IMR-90 (cell line): Measurements from ENCODE around the gene CRYBG3. TPM values are rescaled to one million over a fixed set of nuclear protein-coding genes. Genes with fewer than 3 reads are reported as not detected.

Experiments used
- ATAC-seq: fragments of 200-7000 bp; cut with Tn5 transposase; 2 replicates; pipeline ENCODE4 v1.9.1; 2020; ENCODE audit warnings: low read depth, mild to moderate bottlenecking, moderate library complexity
- BruUV-seq: library from RNA; stranded (reverse); fragments of 400-500 nt; replicated peaks from 2 replicates; lab custom pipeline; 2021; lab: Mats Ljungman, UMichigan
- CTCF ChIA-PET: fragments of 300-600 bp; formaldehyde crosslinking; extraction: SDS; loops from one replicate; lab custom pipeline; 2021; ENCODE audit warnings: antibody characterized with exemption; lab: Yijun Ruan, JAX
- POLR2A ChIA-PET: fragments of 300-600 bp; sonication (Branson Sonifier 250); formaldehyde crosslinking; loops from one replicate; lab custom pipeline; 2022; ENCODE audit warnings: antibody characterized with exemption; ENCODE audit not compliant: unreplicated experiment; lab: Charles Lee
- DNase-seq: peaks from one replicate; pipeline ENCODE4 v3.0.0; 2013
- H2AFZ ChIP-seq: replicated peaks from 2 replicates; pipeline ENCODE3; 2013; ENCODE audit warnings: low read length, mild to moderate bottlenecking; ENCODE audit not compliant: poor library complexity
- H2AK5ac ChIP-seq: 2 replicates; pipeline ENCODE4 v1.6.1; 2013; ENCODE audit warnings: low read depth, low read length, inconsistent platforms
- H2AK9ac ChIP-seq: replicated peaks from 2 replicates; pipeline ENCODE3; 2013; ENCODE audit warnings: mild to moderate bottlenecking, low read depth, low read length, moderate library complexity; ENCODE audit not compliant: poor library complexity
- H2BK120ac ChIP-seq: 2 replicates; pipeline ENCODE4 v1.6.1; 2013; ENCODE audit warnings: low read depth, low read length, inconsistent platforms
- H2BK15ac ChIP-seq: 3 replicates; pipeline ENCODE4 v1.6.1; 2013; ENCODE audit warnings: low read depth, low read length, inconsistent platforms
- H2BK20ac ChIP-seq: 2 replicates; pipeline ENCODE4 v1.6.1; 2013; ENCODE audit warnings: low read depth, mild to moderate bottlenecking, inconsistent platforms, low read length, moderate library complexity
- H2BK5ac ChIP-seq: 2 replicates; pipeline ENCODE4 v1.6.1; 2013; ENCODE audit warnings: mild to moderate bottlenecking, low read depth, low read length, inconsistent platforms; ENCODE audit not compliant: poor library complexity, severe bottlenecking
- H3K14ac ChIP-seq: replicated peaks from 2 replicates; pipeline ENCODE4 v1.6.1; 2013; ENCODE audit warnings: low read depth, low read length, inconsistent platforms
- H3K18ac ChIP-seq: 2 replicates; pipeline ENCODE4 v1.6.1; 2013; ENCODE audit warnings: low read depth, low read length, control low read depth
- H3K23ac ChIP-seq: 2 replicates; pipeline ENCODE4 v1.6.1; 2013; ENCODE audit warnings: low read depth, low read length, inconsistent platforms
- H3K27ac ChIP-seq: 2 replicates; pipeline ENCODE4 v1.5.1; 2013; ENCODE audit warnings: mild to moderate bottlenecking, control low read depth, low read length; ENCODE audit not compliant: insufficient read depth
- H3K27me3 ChIP-seq: 2 replicates; pipeline ENCODE4 v1.6.1; 2013; ENCODE audit warnings: low read length; ENCODE audit not compliant: control insufficient read depth, insufficient read depth
- H3K36me3 ChIP-seq: 2 replicates; pipeline ENCODE4 v1.6.1; 2013; ENCODE audit warnings: low read length, mixed read lengths; ENCODE audit not compliant: control insufficient read depth, insufficient read depth
- H3K4ac ChIP-seq: 2 replicates; pipeline ENCODE4 v1.6.1; 2013; ENCODE audit warnings: low read depth, low read length, inconsistent platforms
- H3K4me1 ChIP-seq: 2 replicates; pipeline ENCODE4 v1.6.1; 2013; ENCODE audit warnings: low read length, mixed read lengths; ENCODE audit not compliant: control insufficient read depth, insufficient read depth
- H3K4me2 ChIP-seq: 2 replicates; pipeline ENCODE4 v1.6.1; 2013; ENCODE audit warnings: low read depth, mild to moderate bottlenecking, control low read depth, low read length, moderate library complexity
- H3K4me3 ChIP-seq: 2 replicates; pipeline ENCODE4 v1.5.1; 2013; ENCODE audit warnings: low read depth, mild to moderate bottlenecking, control low read depth, low read length, moderate library complexity; ENCODE audit not compliant: insufficient read depth
- H3K56ac ChIP-seq: 2 replicates; pipeline ENCODE4 v1.6.1; 2013; ENCODE audit warnings: low read length, inconsistent platforms; ENCODE audit not compliant: insufficient read depth; ENCODE audit errors: extremely low read depth
- H3K79me1 ChIP-seq, 2 experiments: 2 replicates each; pipeline ENCODE4 v1.6.1; 2013; ENCODE audit warnings: low read length in 2 of 2, inconsistent platforms in 1 of 2, low read depth in 1 of 2
- H3K9ac ChIP-seq: 2 replicates; pipeline ENCODE4 v1.6.1; 2013; ENCODE audit warnings: low read depth, low read length, control low read depth
- H3K9me1 ChIP-seq: 2 replicates; pipeline ENCODE4 v1.6.1; 2013; ENCODE audit warnings: low read length, inconsistent platforms; ENCODE audit not compliant: insufficient read depth
- H3K9me3 ChIP-seq: 2 replicates; pipeline ENCODE4 v1.6.1; 2013; ENCODE audit warnings: low read length; ENCODE audit not compliant: control insufficient read depth, insufficient read depth
- H4K20me1 ChIP-seq: 2 replicates; pipeline ENCODE4 v1.6.1; 2013; ENCODE audit warnings: low read length, inconsistent platforms; ENCODE audit not compliant: insufficient read depth
- H4K5ac ChIP-seq: 2 replicates; pipeline ENCODE4 v1.6.1; 2013; ENCODE audit warnings: mild to moderate bottlenecking, low read depth, low read length, control low read depth
- H4K8ac ChIP-seq, 2 experiments: 2 replicates each; pipeline ENCODE4 v1.6.1; 2013; ENCODE audit warnings: low read depth in 2 of 2, low read length in 2 of 2, control low read depth in 1 of 2, inconsistent platforms in 1 of 2
- H4K91ac ChIP-seq: 2 replicates; pipeline ENCODE4 v1.6.1; 2013; ENCODE audit warnings: low read depth, low read length, inconsistent platforms; ENCODE audit not compliant: insufficient read depth
- CEBPB ChIP-seq: IDR thresholded peaks from 2 replicates; pipeline ENCODE4 v1.6.1; 2012; ENCODE audit warnings: low read depth, low read length, improper control_type of control experiment
- FOS ChIP-seq: fragments of 150-350 bp; IDR thresholded peaks from 2 replicates; pipeline ENCODE4 v1.6.1; 2016; ENCODE audit warnings: low read depth, low read length
- MAFK ChIP-seq: IDR thresholded peaks from 2 replicates; pipeline ENCODE4 v1.6.1; 2012; ENCODE audit warnings: low read depth, low read length, improper control_type of control experiment
- RFX5 ChIP-seq: IDR thresholded peaks from 2 replicates; pipeline ENCODE4 v1.8.0; 2012; ENCODE audit warnings: low read depth, mild to moderate bottlenecking, low read length, moderate library complexity
- WGBS, 2 experiments: methylation state at CpG; one replicate each; pipeline versions ENCODE4 v1.1.5 to v1.1.7; 2013; ENCODE audit warnings: missing lambda C conversion rate in 2 of 2; ENCODE audit not compliant: insufficient read length in 1 of 2; ENCODE audit errors: extremely low coverage in 2 of 2; 5-methylcytosine and 5-hydroxymethylcytosine counted together
- dilution Hi-C: fragments of 300-500 bp; cut with HindIII; formaldehyde crosslinking; loops from one replicate; pipeline ENCODE4 v1.14.3; 2018; ENCODE audit warnings: low sequenced_read_pairs; ENCODE audit not compliant: unreplicated experiment
- in situ Hi-C: fragments of 300-500 bp; cut with MboI; formaldehyde crosslinking; loops from 3 replicates; pipeline ENCODE4 v1.14.3; 2019; ENCODE audit warnings: low sequenced_read_pairs, inconsistent platforms, mixed read lengths
- intact Hi-C: fragments of 100-400 bp; cut with micrococcal nuclease; formaldehyde crosslinking; loops from 2 replicates; pipeline ENCODE4 v1.10.0; 2022
- polyA plus RNA-seq, 3 experiments: library from polyadenylated mRNA; depleted of rRNA; stranded (reverse); fragments of >200 nt; gene quantifications; 2 replicates each; pipeline ENCODE4 v1.2.3, GENCODE V29; 2012; ENCODE audit warnings: low replicate concordance in 1 of 3
- total RNA-seq: library from RNA; depleted of rRNA; stranded (reverse); fragments of >200 nt; gene quantifications from 2 replicates; pipeline ENCODE4 v1.2.3, GENCODE V29; 2012
- TF ChIP-seq, protein P1 (sequence below): fragments of 150-350 bp; IDR thresholded peaks from 2 replicates; pipeline ENCODE4 v1.6.1; 2016; ENCODE audit warnings: low read depth, mild to moderate bottlenecking, low read length, moderate library complexity, borderline replicate concordance

CRYBG3 gene
- total and polyA plus RNA-seq, 2 of the 4 experiments (the other 2 are of a cell fraction): 4.9 to 26.2 TPM

- WGBS, 2 experiments: no CpG with 5 or more reads among the region's 2 CpGs
- peaks cover 3% of the 10 kb centered on the region; the same call in 1 of the 2 replicates for H3K27me3 ChIP-seq
- POLR2A ChIA-PET: no interaction called here
Measured at GRCh38 chr3:97990624-97991292, 168.9 kb downstream of the CRYBG3 start.

More at GRCh38 chr3:97990624-97991292, 168.9 kb downstream of the CRYBG3 start:
- Histone ChIP-seq H3K4ac (no peak overlapping the region), H3K79me1 (no peaks in the 10 kb centered on the region), H3K27ac (no peak overlapping the region), H2BK20ac (no peak overlapping the region), H2AK9ac (no peak overlapping the region), H2BK15ac (no peak overlapping the region), H2BK5ac (no peak overlapping the region), H3K4me2 (no peak overlapping the region; the same call in 1 of the 2 replicates), H3K9me1 (no peaks in the 10 kb centered on the region), H3K4me1 (no peaks in the 10 kb centered on the region), H3K9me3 (no peaks in the 10 kb centered on the region), H3K18ac (no peak overlapping the region), H2BK120ac (no peak overlapping the region), H3K23ac (no peak overlapping the region), H2AK5ac (no peak overlapping the region), H4K5ac (no peak overlapping the region), H3K56ac (no peak overlapping the region), H3K4me3 (no peak overlapping the region), H3K36me3 (no peaks in the 10 kb centered on the region), H4K20me1 (no peaks in the 10 kb centered on the region), H4K8ac (no peak overlapping the region), H3K9ac (no peak overlapping the region), H3K14ac (no peak overlapping the region), H4K91ac (no peak overlapping the region), H2AFZ (no peak overlapping the region)
- ATAC-seq: no peak
- dilution Hi-C loops: no loop called here
- no peak for DNase-seq
- TF ChIP-seq MAFK (no peak), CEBPB (no peak), RFX5 (no peak), FOS (no peak)
- TF ChIP-seq, protein P1, sequence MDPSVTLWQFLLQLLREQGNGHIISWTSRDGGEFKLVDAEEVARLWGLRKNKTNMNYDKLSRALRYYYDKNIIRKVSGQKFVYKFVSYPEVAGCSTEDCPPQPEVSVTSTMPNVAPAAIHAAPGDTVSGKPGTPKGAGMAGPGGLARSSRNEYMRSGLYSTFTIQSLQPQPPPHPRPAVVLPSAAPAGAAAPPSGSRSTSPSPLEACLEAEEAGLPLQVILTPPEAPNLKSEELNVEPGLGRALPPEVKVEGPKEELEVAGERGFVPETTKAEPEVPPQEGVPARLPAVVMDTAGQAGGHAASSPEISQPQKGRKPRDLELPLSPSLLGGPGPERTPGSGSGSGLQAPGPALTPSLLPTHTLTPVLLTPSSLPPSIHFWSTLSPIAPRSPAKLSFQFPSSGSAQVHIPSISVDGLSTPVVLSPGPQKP: no peak
- CTCF ChIA-PET: no interaction called here
- no TSS peak for BruUV-seq
- intact Hi-C loops: no loop called here
- in situ Hi-C loops: no loop called here
